ENCODE measurements around the gene ARMC9. TPM values are rescaled to one million over a fixed set of nuclear protein-coding genes. Genes with fewer than 3 reads are reported as not detected.

Gene ARMC9
- total and polyA plus RNA-seq, 7 donors, result 1.4 to 18.4 (median 2.2) TPM

DNA sequence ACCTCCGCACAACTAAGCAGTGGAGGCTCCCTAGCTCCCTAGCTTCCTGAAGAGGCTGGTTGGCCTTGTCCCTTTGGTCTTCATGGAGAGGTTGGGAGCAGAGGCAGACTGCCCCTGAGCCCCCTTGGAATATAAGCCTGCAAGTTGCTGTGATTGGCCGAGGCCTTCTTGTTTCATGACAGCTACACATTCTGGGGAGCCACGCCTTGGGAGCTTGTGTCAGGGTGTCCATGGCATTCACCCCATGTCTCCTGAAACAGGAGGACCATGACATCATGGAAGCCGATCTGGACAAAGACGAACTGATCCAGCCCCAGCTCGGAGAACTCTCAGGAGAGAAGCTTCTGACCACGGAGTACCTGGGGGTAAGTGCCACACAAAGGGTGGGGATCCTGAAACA lies 133.1 kb downstream of the ARMC9 start:
- no peak for DNase-seq
- WGBS, 3 donors, result 82 to 98% (median 84%) methylated on average over 7 of the region's 7 CpGs
- Histone ChIP-seq H3K27me3 (ENCODE audit: insufficient read depth in 3 of 3, low read length in 2 of 3) (no peaks in the 10 kb centered on the region), H3K27ac (no peak overlapping the region), H3K4me3 (no peak overlapping the region), H3K36me3 (ENCODE audit: insufficient read depth in 1 of 2, low read depth in 1 of 2) (no peaks in the 10 kb centered on the region), H3K4me1 (no peaks in the 10 kb centered on the region), H3K9me3 (no peaks in the 10 kb centered on the region)
- ATAC-seq, result no peak
- intact Hi-C loops (cut with DNase I), result no loop called here
- TF ChIP-seq, protein P1, sequence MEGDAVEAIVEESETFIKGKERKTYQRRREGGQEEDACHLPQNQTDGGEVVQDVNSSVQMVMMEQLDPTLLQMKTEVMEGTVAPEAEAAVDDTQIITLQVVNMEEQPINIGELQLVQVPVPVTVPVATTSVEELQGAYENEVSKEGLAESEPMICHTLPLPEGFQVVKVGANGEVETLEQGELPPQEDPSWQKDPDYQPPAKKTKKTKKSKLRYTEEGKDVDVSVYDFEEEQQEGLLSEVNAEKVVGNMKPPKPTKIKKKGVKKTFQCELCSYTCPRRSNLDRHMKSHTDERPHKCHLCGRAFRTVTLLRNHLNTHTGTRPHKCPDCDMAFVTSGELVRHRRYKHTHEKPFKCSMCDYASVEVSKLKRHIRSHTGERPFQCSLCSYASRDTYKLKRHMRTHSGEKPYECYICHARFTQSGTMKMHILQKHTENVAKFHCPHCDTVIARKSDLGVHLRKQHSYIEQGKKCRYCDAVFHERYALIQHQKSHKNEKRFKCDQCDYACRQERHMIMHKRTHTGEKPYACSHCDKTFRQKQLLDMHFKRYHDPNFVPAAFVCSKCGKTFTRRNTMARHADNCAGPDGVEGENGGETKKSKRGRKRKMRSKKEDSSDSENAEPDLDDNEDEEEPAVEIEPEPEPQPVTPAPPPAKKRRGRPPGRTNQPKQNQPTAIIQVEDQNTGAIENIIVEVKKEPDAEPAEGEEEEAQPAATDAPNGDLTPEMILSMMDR (IDR thresholded peaks at IDR 0.05), result no peak

DNA sequence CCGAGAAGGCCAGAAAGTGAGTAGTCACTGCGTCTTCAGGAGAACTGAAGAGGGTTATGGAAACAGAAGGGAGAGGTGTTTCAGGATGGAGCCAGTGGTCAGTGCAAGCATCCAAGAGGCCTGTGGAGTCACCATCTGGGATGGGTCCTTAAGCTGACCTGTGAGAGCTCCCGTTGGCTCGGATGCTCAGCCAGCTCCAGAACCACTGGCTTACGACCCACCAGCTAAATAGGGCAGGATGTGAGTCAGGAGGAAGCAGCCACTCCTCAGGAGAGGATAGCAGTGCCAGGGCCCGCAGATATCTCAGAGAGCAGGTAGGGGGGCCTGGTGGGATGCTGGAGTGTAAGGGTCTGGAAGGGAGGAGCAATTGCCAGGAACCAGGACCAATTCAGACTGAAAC lies 134.0 kb downstream of the ARMC9 start:
- ATAC-seq, result no peak
- intact Hi-C loops (cut with DNase I), result no loop called here
- H3K27me3 ChIP-seq (ENCODE audit: insufficient read depth in 3 of 3, low read length in 2 of 3), result no peaks in the 10 kb centered on the region
- H3K4me3 ChIP-seq, result no peak overlapping the region
- TF ChIP-seq, protein P1 (IDR thresholded peaks at IDR 0.05), result no peak
- no peak for DNase-seq
- H3K9me3 ChIP-seq, result no peaks in the 10 kb centered on the region
- 94 to 96% (median 96%) methylated on average over 6 of the region's 6 CpGs for WGBS, 3 donors
- no peaks in the 10 kb centered on the region for H3K36me3 ChIP-seq (ENCODE audit: insufficient read depth in 1 of 2, low read depth in 1 of 2)
- no peak overlapping the region for H3K27ac ChIP-seq
- H3K4me1 ChIP-seq, result no peaks in the 10 kb centered on the region

DNA sequence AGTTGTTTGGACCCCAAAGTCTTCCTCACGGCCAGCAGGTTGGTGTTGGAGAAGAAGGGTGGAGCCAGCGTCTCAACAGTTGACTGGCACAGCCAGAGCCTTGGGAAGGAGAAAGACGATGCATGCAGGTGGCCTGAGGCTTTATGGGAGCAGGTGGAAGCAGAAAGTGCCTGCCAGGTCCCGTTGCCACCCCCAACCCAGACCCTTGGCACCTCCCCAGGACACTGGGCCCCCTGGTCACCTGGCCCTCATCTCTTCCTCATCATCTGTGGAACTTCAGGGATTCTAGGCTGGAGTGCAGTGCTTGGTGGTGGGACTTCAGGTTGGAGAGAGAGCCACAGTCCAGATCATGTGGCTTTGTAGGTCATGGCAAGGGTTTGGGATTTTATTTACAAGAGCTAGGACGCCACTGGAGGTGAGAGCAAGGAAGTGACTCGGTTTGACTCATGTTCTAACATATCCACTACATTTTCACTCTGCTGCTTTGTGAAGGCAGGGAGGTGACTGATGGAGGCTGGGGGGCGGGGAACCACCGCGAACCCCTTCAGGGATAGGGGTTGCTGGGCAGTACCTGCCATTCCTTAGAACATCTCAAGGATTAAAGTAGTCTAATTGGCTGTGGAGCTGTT lies 134.6 kb downstream of the ARMC9 start:
- Histone ChIP-seq H3K27me3 (ENCODE audit: insufficient read depth in 3 of 3, low read length in 2 of 3) (no peaks in the 10 kb centered on the region), H3K36me3 (ENCODE audit: insufficient read depth in 1 of 2, low read depth in 1 of 2) (no peaks in the 10 kb centered on the region), H3K4me3 (no peak overlapping the region), H3K9me3 (no peaks in the 10 kb centered on the region), H3K4me1 (no peaks in the 10 kb centered on the region), H3K27ac (no peak overlapping the region)
- ATAC-seq, result no peak
- TF ChIP-seq, protein P1 (IDR thresholded peaks at IDR 0.05), result no peak
- no peak for DNase-seq
- WGBS, 3 donors, result 91 to 95% (median 92%) methylated on average over 9 of the region's 9 CpGs
- intact Hi-C loops (cut with DNase I), result no loop called here

DNA sequence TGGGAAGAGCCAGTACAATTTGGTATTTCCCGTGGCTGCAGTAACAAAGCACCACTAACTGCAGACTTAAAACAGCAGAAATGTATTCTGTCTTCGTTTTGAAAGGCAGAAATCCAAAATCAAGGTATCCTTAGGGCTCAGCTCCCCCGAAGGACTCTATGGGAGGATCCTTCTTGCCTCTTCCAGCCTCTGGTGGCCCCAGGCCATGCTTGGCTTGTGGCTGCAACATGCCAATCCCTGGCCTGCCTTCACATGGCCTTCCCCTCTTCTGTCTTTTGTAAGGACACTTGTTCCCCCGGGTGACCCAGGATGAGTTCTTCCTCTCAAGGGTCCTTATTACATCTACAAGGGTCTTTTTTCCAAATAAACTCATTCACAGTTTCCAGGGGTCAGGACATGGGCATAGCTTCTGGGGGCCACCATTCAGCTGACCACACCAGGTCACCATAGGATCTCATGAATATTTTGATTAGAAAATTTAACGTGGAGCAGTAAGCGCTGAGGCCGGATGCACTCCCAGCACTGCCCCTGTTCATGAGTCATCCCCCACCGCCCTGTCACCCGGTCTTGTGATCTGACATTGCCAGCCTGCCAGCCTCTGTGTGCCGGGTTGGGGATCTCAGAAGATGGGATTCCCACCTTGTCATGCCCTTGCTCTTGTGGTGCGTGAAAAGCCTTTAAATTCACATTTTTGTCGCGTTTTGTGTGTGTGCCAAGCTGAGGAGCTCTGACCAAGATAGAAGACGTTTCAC lies 135.9 kb downstream of the ARMC9 start:
- 84 to 86% (median 85%) methylated on average over 14 of the region's 14 CpGs for WGBS, 3 donors
- H3K4me1 ChIP-seq, result no peaks in the 10 kb centered on the region
- H3K27ac ChIP-seq, result no peak overlapping the region
- DNase-seq (no peak), ATAC-seq (no peak)
- intact Hi-C loops (cut with DNase I), result no loop called here
- no peaks in the 10 kb centered on the region for H3K36me3 ChIP-seq (ENCODE audit: insufficient read depth in 1 of 2, low read depth in 1 of 2)
- no peaks in the 10 kb centered on the region for H3K27me3 ChIP-seq (ENCODE audit: insufficient read depth in 3 of 3, low read length in 2 of 3)
- no peak overlapping the region for H3K4me3 ChIP-seq
- no peaks in the 10 kb centered on the region for H3K9me3 ChIP-seq
- TF ChIP-seq, protein P1 (IDR thresholded peaks at IDR 0.05), result no peak

Measured in psoas muscle (tissue), 8 donors.